Endothelial cell of umbilical vein (primary cell): ENCODE data around the gene PTPN20. TPM values are rescaled to one million over a fixed set of nuclear protein-coding genes. Genes with fewer than 3 reads are reported as not detected.

Source experiments
- BruUV-seq: library from RNA; stranded (reverse); fragments of 400-500 nt; replicated peaks from 2 replicates; lab custom pipeline; 2021; lab: Mats Ljungman, UMichigan
- CTCF ChIA-PET: fragments of 300-600, 350-600 bp; sonication (Branson Sonifier 250); formaldehyde crosslinking; loops from one replicate; lab custom pipeline; 2021; ENCODE audit warnings: antibody characterized with exemption, inconsistent platforms; lab: Charles Lee
- POLR2A ChIA-PET: fragments of 300-600, 350-600 bp; sonication (Branson Sonifier 250); formaldehyde crosslinking; loops from one replicate; lab custom pipeline; 2021; ENCODE audit warnings: antibody characterized with exemption, inconsistent platforms; lab: Charles Lee
- DNase-seq: peaks from one replicate; pipeline ENCODE4 v3.0.0-alpha.2; 2011; ENCODE audit warnings: low read depth, low spot score
- FAIRE-seq: peaks from 2 replicates; lab custom pipeline; 2011; peaks lifted over from hg19 to GRCh38; lab: Jason Lieb, UNC
- H2AFZ ChIP-seq: 2 replicates; pipeline ENCODE4 v1.6.0; 2012; ENCODE audit warnings: low read depth, low read length, control low read depth, inconsistent platforms
- H3K27ac ChIP-seq: 2 replicates; pipeline ENCODE4 v1.5.1; 2011; ENCODE audit warnings: low read depth, mild to moderate bottlenecking, control low read depth, low read length, moderate library complexity; ENCODE audit not compliant: insufficient read depth
- H3K27me3 ChIP-seq, 2 experiments: 2 replicates each; pipeline versions ENCODE4 v1.6.0 to v1.6.1; 2011; ENCODE audit warnings: low read length in 2 of 2, mixed read lengths in 1 of 2; ENCODE audit not compliant: control insufficient read depth in 2 of 2, insufficient read depth in 2 of 2
- H3K36me3 ChIP-seq, 2 experiments: 2 replicates in 1 of 2; 3 replicates in 1 of 2; pipeline ENCODE4 v1.5.1; 2011; ENCODE audit warnings: low read length in 2 of 2, mild to moderate bottlenecking in 1 of 2, moderate library complexity in 1 of 2; ENCODE audit not compliant: control insufficient read depth in 2 of 2, insufficient read depth in 2 of 2; ENCODE audit errors: extremely low read depth in 1 of 2
- H3K4me1 ChIP-seq: 3 replicates; pipeline ENCODE4 v1.5.1; 2011; ENCODE audit warnings: mild to moderate bottlenecking, low read length; ENCODE audit not compliant: control insufficient read depth, insufficient read depth; ENCODE audit errors: extremely low read depth
- H3K4me2 ChIP-seq: 2 replicates; pipeline ENCODE4 v1.6.1; 2011; ENCODE audit warnings: low read length, control low read depth, mixed read lengths; ENCODE audit not compliant: insufficient read depth
- H3K4me3 ChIP-seq, 3 experiments: fragments of 200-600 bp in 1 of 3; sonication (generic), shearing (Covaris generic) in 1 of 3; replicated peaks in 1 of 3; 2 replicates each; pipeline ENCODE4 v1.5.1; 2011 to 2016; ENCODE audit warnings: control low read depth in 3 of 3, low read length in 3 of 3, mild to moderate bottlenecking in 2 of 3, inconsistent platforms in 1 of 3, low read depth in 1 of 3, moderate library complexity in 1 of 3; ENCODE audit not compliant: insufficient read depth in 1 of 3
- H3K79me2 ChIP-seq: 2 replicates; pipeline ENCODE4 v1.6.0; 2012; ENCODE audit warnings: low read length, inconsistent platforms; ENCODE audit not compliant: control insufficient read depth, insufficient read depth
- H3K9ac ChIP-seq: replicated peaks from 2 replicates; pipeline ENCODE3; 2011; ENCODE audit warnings: low read length, control low read depth; ENCODE audit not compliant: insufficient read depth; ENCODE audit errors: extremely low read depth
- H3K9me1 ChIP-seq: replicated peaks from 3 replicates; pipeline ENCODE4 v1.6.0; 2011; ENCODE audit warnings: mild to moderate bottlenecking, low read length; ENCODE audit not compliant: control insufficient read depth, insufficient read depth; ENCODE audit errors: extremely low read depth
- H3K9me3 ChIP-seq: replicated peaks from 2 replicates; pipeline ENCODE4 v1.5.1; 2012; ENCODE audit warnings: low read length, inconsistent platforms; ENCODE audit not compliant: control insufficient read depth, insufficient read depth
- H4K20me1 ChIP-seq: replicated peaks from 2 replicates; pipeline ENCODE3; 2011; ENCODE audit warnings: mild to moderate bottlenecking, low read length; ENCODE audit not compliant: control insufficient read depth, insufficient read depth; ENCODE audit errors: extremely low read depth
- CTCF ChIP-seq, 2 donors: IDR thresholded peaks; 1 replicate in 1 of 2; 2 replicates in 1 of 2; pipeline ENCODE4 v1.5.1; 2011; ENCODE audit warnings: low read length in 2 of 2, mild to moderate bottlenecking in 2 of 2, moderate library complexity in 2 of 2, control low read depth in 1 of 2, inconsistent platforms in 1 of 2, low read depth in 1 of 2; ENCODE audit not compliant: insufficient read depth in 1 of 2; ENCODE audit errors: extremely low read depth in 1 of 2
- EZH2 ChIP-seq: IDR thresholded peaks from 2 replicates; pipeline ENCODE4 v1.6.1; 2012; ENCODE audit warnings: borderline replicate concordance, low read depth, mild to moderate bottlenecking, moderate library complexity, low read length, inconsistent platforms; ENCODE audit not compliant: severe bottlenecking
- FOS ChIP-seq: IDR thresholded peaks from 2 replicates; pipeline ENCODE4 v1.6.1; 2011; ENCODE audit warnings: mild to moderate bottlenecking, low read length, moderate library complexity, borderline replicate concordance; ENCODE audit not compliant: insufficient read depth
- GATA2 ChIP-seq: IDR thresholded peaks from 2 replicates; pipeline ENCODE4 v1.7.0; 2011; ENCODE audit warnings: low read depth, mild to moderate bottlenecking, moderate library complexity, mixed read lengths, low read length; ENCODE audit not compliant: insufficient read length, insufficient read depth
- JUN ChIP-seq: IDR thresholded peaks from 2 replicates; pipeline ENCODE4 v1.6.1; 2011; ENCODE audit warnings: borderline replicate concordance, low read depth; ENCODE audit not compliant: insufficient read length, insufficient read depth
- MYC ChIP-seq: IDR thresholded peaks from one replicate; pipeline ENCODE4 v1.6.1; 2011; ENCODE audit warnings: mild to moderate bottlenecking, low read depth, low read length
- POLR2A ChIP-seq: IDR thresholded peaks from 2 replicates; pipeline ENCODE4 v1.6.1; 2012; ENCODE audit warnings: low read depth, mild to moderate bottlenecking, control low read depth, low read length
- POLR2AphosphoS5 ChIP-seq: IDR thresholded peaks from 2 replicates; pipeline ENCODE4 v1.6.1; 2012; ENCODE audit warnings: low read depth, mild to moderate bottlenecking, control low read depth, low read length, moderate library complexity; ENCODE audit not compliant: insufficient read depth
- dilution Hi-C: fragments of 300-500 bp; cut with MboI; formaldehyde crosslinking; loops from one replicate; pipeline ENCODE4 v1.15.0; 2019; ENCODE audit warnings: low sequenced_read_pairs; ENCODE audit not compliant: extremely low pct_ligation_motif_present
- intact Hi-C: fragments of 100-400 bp; cut with micrococcal nuclease; formaldehyde crosslinking; loops from one replicate; pipeline ENCODE4 v1.10.0; 2022
- polyA plus RNA-seq, 4 experiments: library from polyadenylated mRNA; depleted of rRNA in 3 of 4; stranded (reverse) in 3 of 4; unstranded in 1 of 4; fragments of >200 nt; gene quantifications; 2 replicates each; pipeline versions ENCODE4 v1.2.1 to v1.2.3, GENCODE V29; 2011 to 2012; ENCODE audit warnings: missing spikeins in 1 of 4
- total RNA-seq: library from RNA; stranded (reverse); gene quantifications from 2 replicates; pipeline ENCODE4 v1.2.3, GENCODE V29; 2021
- TF ChIP-seq, protein P1 (sequence below): IDR thresholded peaks from 2 replicates; pipeline ENCODE4 v1.6.1; 2011; ENCODE audit not compliant: insufficient read depth, insufficient read length

Gene PTPN20
- total and polyA plus RNA-seq, 2 donors (not counting 3 experiments of a cell fraction or from before 2014, with no cell fraction given): 0.27 TPM; not detected in 1

- no peaks in the 10 kb centered on the region for H3K27me3 ChIP-seq
- H3K27ac ChIP-seq: no peak overlapping the region
- no peaks in the 10 kb centered on the region for H3K79me2 ChIP-seq
- no peak overlapping the region for H3K9ac ChIP-seq
- H3K9me3 ChIP-seq: no peaks in the 10 kb centered on the region
- DNase-seq (peak; percentile 45), FAIRE-seq (peak; percentile 77)
- POLR2A ChIA-PET: no interaction called here
- H3K4me2 ChIP-seq: no peak overlapping the region
- no TSS peak for BruUV-seq
- CTCF ChIA-PET: interaction anchor here (0.6 to 3.3 kb wide), 10 partner anchors 8 to 322 kb away, joined by 3 to 47 read pairs (median 4); no protein-coding TSS in a partner anchor
- TF ChIP-seq EZH2 (no peak), CTCF (IDR thresholded peaks at IDR 0.05; ENCODE audit: extremely low read depth in 1 of 2, insufficient read depth in 1 of 2, low read depth in 1 of 2, low read length in 2 of 2) (peak; percentile 66 to 87)
- dilution Hi-C loops: no loop called here
- H3K9me1 ChIP-seq: no peaks in the 10 kb centered on the region
- no peaks in the 10 kb centered on the region for H3K4me1 ChIP-seq
- no peak overlapping the region for H2AFZ ChIP-seq
- H3K36me3 ChIP-seq: no peaks in the 10 kb centered on the region
- intact Hi-C loops: loop anchor here (1.0 kb wide), 2 partner anchors 288 to 316 kb away; no protein-coding TSS in a partner anchor
- no peak overlapping the region for H3K4me3 ChIP-seq
- H4K20me1 ChIP-seq: no peaks in the 10 kb centered on the region
Measured at GRCh38 chr10:47024399-47025252, 113.4 kb downstream of the PTPN20 start.

DNA sequence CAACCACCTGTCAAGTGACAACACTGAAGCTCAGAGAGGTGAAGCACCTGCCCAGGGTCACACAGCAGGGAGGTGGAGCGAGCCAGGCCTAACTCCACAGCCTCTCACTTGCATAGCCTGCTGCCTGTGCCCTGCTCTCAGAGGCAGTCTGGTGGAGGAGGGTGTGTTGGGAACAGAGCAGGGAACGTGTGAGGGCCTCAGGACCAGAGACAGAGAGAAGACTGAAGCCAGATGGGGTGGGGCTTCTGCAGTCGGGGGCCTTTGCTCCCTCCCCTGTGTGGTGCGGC, 114.0 kb downstream of the PTPN20 start:
- no peak for TF ChIP-seq JUN
- no peak for TF ChIP-seq POLR2A
- TF ChIP-seq, protein P1, sequence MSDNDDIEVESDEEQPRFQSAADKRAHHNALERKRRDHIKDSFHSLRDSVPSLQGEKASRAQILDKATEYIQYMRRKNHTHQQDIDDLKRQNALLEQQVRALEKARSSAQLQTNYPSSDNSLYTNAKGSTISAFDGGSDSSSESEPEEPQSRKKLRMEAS: no peak
- TF ChIP-seq POLR2AphosphoS5: no peak
- TF ChIP-seq FOS: no peak
- TF ChIP-seq CTCF (IDR thresholded peaks at IDR 0.05; ENCODE audit: extremely low read depth in 1 of 2, insufficient read depth in 1 of 2, low read depth in 1 of 2, low read length in 2 of 2): no peak
- TF ChIP-seq MYC: no peak
- TF ChIP-seq GATA2: no peak
- no peak for TF ChIP-seq EZH2
- Histone ChIP-seq H3K4me2 (no peak overlapping the region), H3K27me3 (no peaks in the 10 kb centered on the region), H3K4me3 (no peak overlapping the region), H3K36me3 (no peaks in the 10 kb centered on the region), H3K79me2 (no peaks in the 10 kb centered on the region), H3K9me3 (no peaks in the 10 kb centered on the region), H3K9ac (no peak overlapping the region), H2AFZ (no peak overlapping the region), H3K27ac (no peak overlapping the region), H3K4me1 (no peaks in the 10 kb centered on the region), H4K20me1 (no peaks in the 10 kb centered on the region), H3K9me1 (no peaks in the 10 kb centered on the region)
- POLR2A ChIA-PET: no interaction called here
- dilution Hi-C loops (no loop called here), intact Hi-C loops (no loop called here)
- no peak for DNase-seq
- CTCF ChIA-PET: interaction anchor here (0.8 to 3.3 kb wide), 8 partner anchors 12 to 321 kb away, joined by 4 to 47 read pairs (median 6); no protein-coding TSS in a partner anchor
- BruUV-seq: no TSS peak
- no peak for FAIRE-seq
